Osteoblast (primary cell): ENCODE measurements around the gene PPP1R12A. TPM values are rescaled to one million over a fixed set of nuclear protein-coding genes. Genes with fewer than 3 reads are reported as not detected.
A peak's percentile ranks its signal among the peaks of the same experiment; 100 is the strongest.

ENCODE experiments used
- DNase-seq: peaks from one replicate; pipeline ENCODE4 v3.0.0; 2011; ENCODE audit warnings: low spot score, mixed read lengths; ENCODE audit not compliant: insufficient read length; ENCODE audit errors: missing footprints
- H2AFZ ChIP-seq: 2 replicates; pipeline ENCODE4 v1.6.0; 2011; ENCODE audit warnings: mild to moderate bottlenecking, low read length
- H3K27ac ChIP-seq: 2 replicates; pipeline ENCODE4 v1.5.1; 2011; ENCODE audit warnings: mild to moderate bottlenecking, low read depth, low read length, moderate library complexity
- H3K27me3 ChIP-seq: 2 replicates; pipeline ENCODE4 v1.6.0; 2012; ENCODE audit warnings: mild to moderate bottlenecking, control low read depth, inconsistent platforms, low read length, moderate library complexity; ENCODE audit not compliant: insufficient read depth
- H3K36me3 ChIP-seq: 2 replicates; pipeline ENCODE4 v1.5.1; 2011; ENCODE audit warnings: mild to moderate bottlenecking, low read length, control low read depth, moderate library complexity; ENCODE audit not compliant: insufficient read depth
- H3K4me1 ChIP-seq: 2 replicates; pipeline ENCODE4 v1.5.1; 2011; ENCODE audit warnings: mild to moderate bottlenecking, low read length, control low read depth, moderate library complexity; ENCODE audit not compliant: insufficient read depth
- H3K4me2 ChIP-seq: 2 replicates; pipeline ENCODE4 v1.6.0; 2011; ENCODE audit warnings: mild to moderate bottlenecking, low read length; ENCODE audit not compliant: insufficient read depth
- H3K4me3 ChIP-seq: fragments of 200-600 bp; sonication (generic); 3 replicates; pipeline ENCODE4 v1.5.1; 2012; ENCODE audit warnings: mild to moderate bottlenecking, low read length, inconsistent platforms; ENCODE audit not compliant: insufficient read depth
- H3K79me2 ChIP-seq: 2 replicates; pipeline ENCODE4 v1.6.0; 2012; ENCODE audit warnings: mild to moderate bottlenecking, low read length, control low read depth, inconsistent platforms; ENCODE audit not compliant: insufficient read depth
- H3K9me3 ChIP-seq: 2 replicates; pipeline ENCODE4 v1.5.1; 2011; ENCODE audit warnings: low read depth, low read length, control low read depth
- H4K20me1 ChIP-seq: 2 replicates; pipeline ENCODE4 v1.6.0; 2012; ENCODE audit warnings: mild to moderate bottlenecking, low read length, control low read depth; ENCODE audit not compliant: insufficient read depth
- CTCF ChIP-seq: IDR thresholded peaks from 2 replicates; pipeline ENCODE4 v1.5.1; 2011; ENCODE audit warnings: mild to moderate bottlenecking, low read depth, low read length, moderate library complexity; ENCODE audit errors: extremely low read depth
- total RNA-seq: library from RNA; depleted of rRNA; stranded (reverse); fragments of >200 nt; gene quantifications from 2 replicates; pipeline ENCODE4 v1.2.3, GENCODE V29; 2012

The PPP1R12A gene
- total RNA-seq, 1 donor: 165 TPM

- no peak for DNase-seq
- Histone ChIP-seq H3K4me2 (no peak overlapping the region), H3K27me3 (no peaks in the 10 kb centered on the region), H4K20me1 (no peaks in the 10 kb centered on the region), H3K79me2 (peaks cover 25% of the 10 kb centered on the region), H3K4me1 (peaks cover 13% of the 10 kb centered on the region), H3K9me3 (no peaks in the 10 kb centered on the region), H3K36me3 (no peaks in the 10 kb centered on the region), H3K4me3 (no peak overlapping the region), H3K27ac (no peak overlapping the region), H2AFZ (no peak overlapping the region)
- TF ChIP-seq CTCF: no peak
Measured at GRCh38 chr12:79938843-79939242, 3.9 kb upstream of the PPP1R12A start.

DNA sequence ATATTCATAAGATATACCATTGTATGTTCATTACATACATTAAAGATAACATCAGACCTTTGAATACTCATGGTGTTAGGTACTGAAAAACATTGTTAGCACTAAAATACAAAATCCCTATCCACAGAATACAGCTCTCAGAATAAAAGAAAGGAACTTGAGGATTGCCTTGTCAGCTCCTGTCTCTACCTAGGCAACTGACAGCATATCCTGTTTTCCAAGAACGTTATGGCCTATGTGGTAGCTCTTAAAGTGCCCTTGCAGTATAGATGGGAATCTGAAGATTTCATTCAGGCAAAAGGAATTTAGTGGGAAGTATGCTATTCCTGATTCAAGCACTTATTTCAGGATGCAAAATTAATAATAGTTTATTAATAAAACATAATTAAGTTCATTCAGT is 1.8 kb upstream of the PPP1R12A start:
- peak; percentile 46 for DNase-seq
- Histone ChIP-seq H3K79me2 (peaks cover 47% of the 10 kb centered on the region), H3K4me3 (no peak overlapping the region), H3K9me3 (no peaks in the 10 kb centered on the region), H4K20me1 (peaks cover 13% of the 10 kb centered on the region), H3K27me3 (no peaks in the 10 kb centered on the region), H3K4me1 (peaks cover 17% of the 10 kb centered on the region), H2AFZ (no peak overlapping the region), H3K27ac (no peak overlapping the region), H3K36me3 (no peaks in the 10 kb centered on the region), H3K4me2 (peak overlapping the region; percentile 99)
- TF ChIP-seq CTCF: no peak

DNA sequence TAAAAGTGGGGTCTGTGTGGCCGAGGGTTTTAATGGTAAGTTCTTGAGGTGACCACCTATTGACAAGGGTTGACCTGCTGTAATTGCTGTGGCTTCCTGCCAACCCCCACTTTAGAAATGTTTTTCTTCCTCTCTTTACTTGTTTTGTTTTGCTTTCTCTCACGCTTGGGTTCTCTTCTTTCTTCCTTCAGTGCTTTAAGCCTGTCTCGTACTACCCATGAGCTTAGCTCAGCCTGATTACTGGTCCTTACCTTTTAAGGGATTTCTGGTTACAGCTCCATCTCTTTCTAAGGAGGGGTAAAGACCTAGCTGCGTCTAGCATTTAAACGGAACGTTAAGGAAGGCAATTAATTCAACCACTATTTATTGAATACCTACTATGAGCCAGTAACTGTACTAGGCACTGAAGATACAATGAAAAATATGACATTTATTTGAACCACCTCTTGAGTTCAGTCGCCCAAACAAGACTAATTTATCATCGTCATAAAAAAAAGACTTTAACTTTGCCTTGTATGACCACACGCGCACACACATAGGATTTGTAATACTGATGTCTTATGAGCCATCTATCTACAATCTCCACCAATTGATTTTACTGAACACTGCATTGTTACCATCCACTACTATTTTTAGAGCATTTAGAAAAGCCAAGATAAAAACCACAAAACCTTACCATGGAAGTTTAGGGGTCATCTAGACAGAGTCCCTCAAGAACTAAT is 888 bp upstream of the PPP1R12A start:
- H3K4me2 ChIP-seq: peak overlapping the region; percentile 99
- H3K36me3 ChIP-seq: no peaks in the 10 kb centered on the region
- H3K27me3 ChIP-seq: no peaks in the 10 kb centered on the region
- peaks cover 22% of the 10 kb centered on the region for H3K4me1 ChIP-seq
- peak overlapping the region; percentile 97 for H3K4me3 ChIP-seq
- no peak for TF ChIP-seq CTCF
- peaks cover 55% of the 10 kb centered on the region for H3K79me2 ChIP-seq
- H2AFZ ChIP-seq: peak overlapping the region; percentile 93
- no peak for DNase-seq
- H4K20me1 ChIP-seq: peaks cover 22% of the 10 kb centered on the region
- peak overlapping the region; percentile 93 for H3K27ac ChIP-seq
- no peaks in the 10 kb centered on the region for H3K9me3 ChIP-seq

DNA sequence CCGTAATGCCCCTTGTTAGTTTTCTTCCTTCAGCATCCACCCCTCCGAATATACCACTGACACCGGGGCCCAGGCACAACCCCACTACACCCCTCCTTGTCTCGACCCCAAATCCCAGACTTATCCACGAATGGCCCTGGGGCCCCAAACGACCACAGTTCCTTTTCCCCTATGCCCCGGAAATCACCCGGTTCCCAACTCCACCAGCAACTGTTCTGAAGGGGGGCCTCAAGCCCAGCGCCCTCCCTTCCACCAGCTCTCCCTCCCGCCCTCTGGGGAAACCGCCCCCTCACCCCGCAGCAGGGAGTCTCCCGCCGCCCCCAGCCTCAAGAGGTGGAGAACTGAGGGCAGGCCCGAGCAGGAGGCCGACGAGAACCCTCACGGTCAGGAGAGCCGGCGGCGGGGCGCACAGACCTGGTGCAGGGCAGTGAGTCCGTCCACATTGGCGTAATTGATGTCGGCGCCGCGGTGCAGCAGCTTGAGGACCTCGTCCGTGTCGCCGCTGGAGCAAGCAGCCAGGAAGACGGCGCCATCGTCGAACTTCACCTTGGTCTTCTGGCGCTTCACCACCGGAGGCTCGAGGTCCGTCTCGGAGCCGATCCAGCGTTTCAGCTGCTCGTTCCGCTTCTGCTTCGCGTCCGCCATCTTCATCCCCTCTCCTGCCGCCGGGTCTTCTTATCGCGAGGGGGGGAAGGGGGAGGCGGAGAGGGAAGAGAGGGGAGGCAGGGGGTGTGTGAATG is 446 bp downstream of the PPP1R12A start:
- Histone ChIP-seq H3K9me3 (no peaks in the 10 kb centered on the region), H3K4me1 (peaks cover 22% of the 10 kb centered on the region), H3K27me3 (no peaks in the 10 kb centered on the region), H3K36me3 (no peaks in the 10 kb centered on the region), H3K79me2 (peaks cover 69% of the 10 kb centered on the region), H2AFZ (peak overlapping the region; percentile 94), H3K4me3 (peak overlapping the region; percentile 97), H3K4me2 (peak overlapping the region; percentile 87), H3K27ac (peak overlapping the region; percentile 93), H4K20me1 (peaks cover 22% of the 10 kb centered on the region)
- no peak for DNase-seq
- TF ChIP-seq CTCF: no peak
